NCI-H1694 (cell line): ENCODE results near the gene SHC1.

Experiments used
- DNase-seq: peaks from one replicate; lab custom pipeline; 2025; lab: John Stamatoyannopoulos, UW

The SHC1 gene

GRCh38 chr1:154973344-154974101 lies 3.0 kb upstream of the SHC1 start:
- DNase-seq = peak; percentile 93

GRCh38 chr1:154972517-154973343 lies 2.2 kb upstream of the SHC1 start:
- no peak for DNase-seq

- DNase-seq = no peak
Measured at GRCh38 chr1:154972213-154972516, 1.6 kb upstream of the SHC1 start.

GRCh38 chr1:154971341-154971998 lies 923 bp upstream of the SHC1 start:
- no peak for DNase-seq

- DNase-seq = no peak
Measured at GRCh38 chr1:154969860-154970452, 591 bp downstream of the SHC1 start.

GRCh38 chr1:154969246-154969645 lies 1.3 kb downstream of the SHC1 start:
- no peak for DNase-seq

GRCh38 chr1:154968731-154969130 lies 1.8 kb downstream of the SHC1 start:
- no peak for DNase-seq

- no peak for DNase-seq
Measured at GRCh38 chr1:154967331-154967950, 3.1 kb downstream of the SHC1 start.

- DNase-seq = no peak
Measured at GRCh38 chr1:154966111-154966510, 4.4 kb downstream of the SHC1 start.

- DNase-seq = no peak
Measured at GRCh38 chr1:154964359-154964758, 6.2 kb downstream of the SHC1 start.

- no peak for DNase-seq
Measured at GRCh38 chr1:154963643-154964042, 6.9 kb downstream of the SHC1 start.

- DNase-seq = no peak
Measured at GRCh38 chr1:154962795-154963330, 7.7 kb downstream of the SHC1 start.

GRCh38 chr1:154962156-154962749 lies 8.3 kb downstream of the SHC1 start:
- DNase-seq = no peak

GRCh38 chr1:154961207-154962155 lies 9.1 kb downstream of the SHC1 start, which contains the start of gene PYGO2:
Gene PYGO2, minus strand, starts transcription at chr1:154961782. Its CDS starts 206 bp downstream, at chr1:154961576.
- DNase-seq = peak; percentile 57

GRCh38 chr1:154960446-154961136 lies 10.0 kb downstream of the SHC1 start:
- no peak for DNase-seq

- no peak for DNase-seq
Measured at GRCh38 chr1:154959426-154959780, 11.1 kb downstream of the SHC1 start.

- no peak for DNase-seq
Measured at GRCh38 chr1:154958681-154959425, 11.7 kb downstream of the SHC1 start.

- no peak for DNase-seq
Measured at GRCh38 chr1:154958036-154958435, 12.5 kb downstream of the SHC1 start.

- no peak for DNase-seq
Measured at GRCh38 chr1:154957091-154957657, 13.4 kb downstream of the SHC1 start.
